T47D (cell line): ENCODE data around the gene NGFR.

ENCODE experiments used
- DNase-seq, 2 experiments: peaks; one replicate each; pipeline versions ENCODE4 v3.0.0 to v3.0.0-alpha.2; 2011 to 2012; ENCODE audit warnings: low read depth in 1 of 2, low spot score in 1 of 2
- JUND ChIP-seq: IDR thresholded peaks from 2 replicates; pipeline ENCODE4 v1.6.1; 2012; ENCODE audit warnings: low read depth
- in situ Hi-C: cut with HindIII; loops from 2 replicates; pipeline ENCODE4 v1.10.0; 2016; ENCODE audit warnings: low sequenced_read_pairs, low pct_unique_long_range_greater_than_20kb

The NGFR gene

DNA sequence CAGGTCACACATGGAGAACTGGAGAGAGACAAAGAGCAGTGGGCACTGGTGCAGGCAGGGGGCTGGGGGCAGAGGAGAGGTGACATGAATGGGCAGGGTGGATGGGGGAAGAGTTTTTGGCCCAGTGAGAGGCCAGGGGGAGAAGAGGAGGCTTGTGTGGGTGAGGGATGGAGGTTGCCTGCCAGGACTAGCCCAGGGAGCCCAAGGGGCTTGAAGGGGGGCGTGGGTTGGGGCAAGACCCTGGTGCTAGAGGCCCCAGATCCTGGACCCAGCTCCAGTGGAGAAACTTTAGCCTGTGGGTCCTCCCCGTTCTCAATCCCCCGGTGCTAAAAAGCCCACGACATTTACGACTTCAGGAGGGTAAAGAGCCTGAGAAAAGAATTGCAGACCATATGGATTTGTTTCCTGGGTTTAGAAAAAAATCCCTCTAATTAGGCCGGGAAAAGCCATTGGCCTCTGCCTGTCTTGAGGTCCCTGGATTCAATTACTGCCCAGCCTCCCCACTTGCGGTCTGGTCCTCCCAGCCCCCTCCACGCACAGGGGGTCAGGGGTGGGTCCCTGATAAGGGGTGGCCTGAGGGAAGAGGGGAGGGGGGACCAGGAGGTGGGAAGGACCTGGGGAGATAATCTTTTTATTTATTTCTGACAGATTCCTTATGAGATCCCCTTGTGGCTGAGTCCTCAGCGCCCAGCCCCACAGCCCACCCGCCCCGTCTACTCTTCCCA lies 33.0 kb downstream of the NGFR start:
- in situ Hi-C loops, result no loop called here
- DNase-seq, result no peak
- no peak for TF ChIP-seq JUND

DNA sequence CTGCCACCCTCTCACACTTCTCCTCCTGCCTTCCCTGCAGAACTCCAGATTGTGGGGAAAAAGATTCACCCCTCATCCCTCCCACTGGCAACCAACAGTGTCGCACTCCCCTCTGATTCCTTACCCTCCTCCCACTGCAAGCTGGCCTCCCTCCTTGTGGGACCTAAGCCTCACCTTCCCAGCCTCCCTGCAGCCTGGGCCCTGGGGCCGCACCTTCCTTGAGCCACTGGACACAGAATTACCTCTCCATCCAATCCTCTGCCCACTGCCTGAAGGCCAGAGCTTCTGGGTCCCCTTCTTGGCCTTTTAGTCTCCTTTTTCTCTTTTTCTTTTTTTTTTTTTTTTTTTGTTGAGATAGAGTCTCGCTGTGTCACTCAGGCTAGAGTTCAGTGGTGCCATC lies 33.9 kb downstream of the NGFR start:
- in situ Hi-C loops, result no loop called here
- DNase-seq, result no peak
- no peak for TF ChIP-seq JUND

DNA sequence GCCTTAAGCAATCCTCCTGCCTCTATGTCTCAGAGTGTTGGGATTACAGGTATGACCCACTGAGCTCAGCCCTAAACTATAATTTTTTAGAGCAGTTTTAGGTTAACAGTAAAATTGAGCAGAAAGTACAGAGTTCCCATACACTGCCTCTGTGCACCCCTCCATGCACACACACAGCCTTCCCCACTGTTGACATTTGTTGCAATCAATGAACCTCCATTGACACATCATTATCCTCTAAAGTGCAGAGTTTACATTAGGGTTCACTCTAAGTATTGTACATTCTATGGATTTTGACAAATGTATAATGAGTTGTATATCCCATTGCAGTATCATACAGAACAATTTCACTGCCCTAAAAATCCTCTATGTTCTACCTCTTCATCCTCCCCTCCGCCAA lies 35.0 kb downstream of the NGFR start:
- no peak for TF ChIP-seq JUND
- DNase-seq, result no peak
- in situ Hi-C loops, result no loop called here

DNA sequence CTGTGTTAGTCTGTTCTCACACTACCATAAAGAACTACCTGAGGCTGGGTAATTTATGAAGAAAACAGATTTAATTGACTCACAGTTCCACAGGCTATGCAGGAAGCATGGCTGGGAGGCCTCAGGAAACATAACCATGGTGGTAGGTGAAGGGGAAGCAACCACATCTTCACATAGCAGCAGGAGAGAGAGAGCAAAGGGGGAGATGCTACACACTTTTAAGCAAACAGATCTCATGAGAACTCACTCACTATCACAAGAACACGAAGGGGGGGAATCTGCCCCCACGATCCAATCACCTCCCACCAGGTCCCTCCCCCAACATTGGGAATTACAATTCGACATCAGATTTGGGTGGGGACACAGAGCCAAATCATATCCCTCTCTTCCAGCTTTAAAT lies 48.8 kb downstream of the NGFR start:
- in situ Hi-C loops, result no loop called here
- no peak for DNase-seq
- TF ChIP-seq JUND, result no peak

DNA sequence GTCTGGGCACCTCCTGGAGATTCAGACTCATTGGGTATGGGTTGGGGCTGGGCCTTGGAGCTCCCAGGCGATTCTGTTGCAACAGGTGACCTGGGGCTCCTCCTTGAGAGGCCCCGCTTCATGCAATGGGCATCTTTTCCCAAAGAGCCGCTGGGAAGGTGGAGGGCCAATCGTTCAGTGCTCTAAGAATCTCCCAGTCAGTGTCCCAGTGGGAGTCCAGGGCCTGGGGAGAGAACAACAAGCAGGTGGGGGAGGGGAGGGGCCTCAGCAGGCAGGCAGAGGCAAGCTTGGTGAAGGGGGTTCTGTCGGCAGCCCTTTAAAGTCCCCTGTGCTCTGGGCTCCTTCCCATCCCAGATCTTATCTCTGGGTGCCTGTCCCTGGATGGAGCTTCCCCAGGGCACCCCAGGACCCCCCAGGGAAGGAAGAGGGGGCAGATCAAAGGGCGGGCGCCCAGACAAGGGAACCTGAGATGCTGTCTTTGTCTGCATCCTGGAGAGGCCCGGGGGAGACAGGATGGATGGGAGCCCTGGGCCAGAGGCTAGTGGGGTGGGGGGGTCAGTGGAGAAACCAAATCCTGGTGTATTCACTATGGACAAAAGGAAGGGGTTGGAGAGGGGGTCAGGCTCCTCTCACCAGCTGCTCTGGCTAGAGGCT lies 50.0 kb downstream of the NGFR start:
- TF ChIP-seq JUND, result no peak
- no peak for DNase-seq
- in situ Hi-C loops, result no loop called here

DNA sequence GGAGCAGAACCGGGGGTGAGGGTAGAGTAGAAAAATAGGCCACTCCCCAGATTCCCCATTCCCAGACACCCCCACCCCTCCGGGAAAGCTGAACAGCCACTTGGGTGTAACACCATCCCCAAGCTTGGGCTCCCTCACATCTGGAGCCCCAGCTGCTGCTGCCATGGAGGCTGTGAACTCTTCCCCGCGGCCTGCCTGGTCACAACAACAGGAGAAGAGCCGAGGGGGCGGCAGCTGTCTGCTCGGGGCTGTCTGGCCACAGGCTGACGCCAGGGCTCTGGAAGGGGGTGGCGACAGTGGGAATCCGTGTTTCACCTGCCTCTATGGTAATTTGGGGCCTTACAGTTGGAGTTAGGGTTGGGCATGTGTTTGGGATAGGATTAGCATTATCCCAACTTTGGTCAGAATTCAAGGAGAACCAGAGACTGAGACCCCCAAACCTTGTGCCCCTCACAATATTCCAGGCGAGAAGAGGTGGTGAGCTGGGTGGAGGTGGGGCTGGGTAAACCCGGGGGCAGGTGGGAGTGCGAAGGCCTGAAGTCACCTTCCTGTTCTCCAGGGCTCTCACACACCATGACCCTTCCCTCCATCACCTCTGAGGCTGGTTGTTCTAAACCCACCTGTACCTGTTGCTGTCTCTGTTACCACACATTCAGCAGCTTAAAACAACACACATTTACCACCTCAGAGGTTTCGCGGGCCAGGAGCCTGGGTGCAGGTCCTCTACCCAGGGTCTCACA lies 50.9 kb downstream of the NGFR start:
- no peak for DNase-seq
- no peak for TF ChIP-seq JUND
- in situ Hi-C loops, result no loop called here

DNA sequence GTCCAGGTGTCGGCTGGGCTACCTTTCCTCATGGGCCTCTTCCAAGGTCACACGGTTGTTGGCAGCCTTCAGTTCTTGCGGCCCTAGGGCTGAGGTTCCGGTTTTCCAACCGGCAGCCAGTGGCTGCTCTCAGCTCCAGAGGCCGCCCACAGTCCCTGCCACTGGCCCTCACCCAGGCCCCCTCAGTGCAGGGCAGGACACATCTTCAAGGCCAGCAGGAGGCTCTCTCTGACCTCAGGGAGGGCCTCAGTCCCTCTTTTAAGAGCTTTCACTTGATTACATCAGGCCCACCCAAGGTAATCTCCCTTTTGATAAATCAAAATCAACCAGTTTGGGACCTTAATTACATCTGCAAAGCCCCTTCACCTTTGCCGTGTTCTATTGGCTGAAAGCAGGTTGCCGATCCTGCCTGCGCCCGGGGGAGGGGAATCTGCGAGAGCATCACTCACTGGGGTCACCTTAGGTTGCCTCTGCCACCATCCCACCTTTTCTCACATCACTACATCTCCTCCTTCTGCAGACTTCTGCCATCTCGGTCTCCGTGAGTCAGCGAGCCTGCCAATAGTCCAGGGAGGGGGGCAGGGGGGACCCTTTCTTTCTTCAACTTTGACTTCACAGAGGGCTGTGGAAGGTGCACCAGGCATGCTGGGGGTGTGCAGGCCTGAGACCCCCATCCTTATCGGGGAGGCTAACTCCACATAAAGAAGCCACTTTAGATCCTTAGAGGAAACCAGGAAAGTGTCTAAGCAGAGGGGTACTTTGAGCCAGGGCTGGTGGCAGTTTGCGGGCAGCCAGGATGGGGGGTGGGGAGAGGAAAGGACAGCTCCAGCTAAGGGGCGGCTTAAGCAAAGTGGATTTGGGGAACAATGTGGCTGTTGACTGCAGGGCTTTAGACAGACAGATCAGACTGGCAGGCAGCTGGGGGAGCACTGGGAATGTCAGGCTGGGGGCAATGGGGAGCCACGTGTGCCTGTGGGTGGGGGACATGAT lies 51.7 kb downstream of the NGFR start:
- no peak for DNase-seq
- no peak for TF ChIP-seq JUND
- in situ Hi-C loops, result no loop called here

DNA sequence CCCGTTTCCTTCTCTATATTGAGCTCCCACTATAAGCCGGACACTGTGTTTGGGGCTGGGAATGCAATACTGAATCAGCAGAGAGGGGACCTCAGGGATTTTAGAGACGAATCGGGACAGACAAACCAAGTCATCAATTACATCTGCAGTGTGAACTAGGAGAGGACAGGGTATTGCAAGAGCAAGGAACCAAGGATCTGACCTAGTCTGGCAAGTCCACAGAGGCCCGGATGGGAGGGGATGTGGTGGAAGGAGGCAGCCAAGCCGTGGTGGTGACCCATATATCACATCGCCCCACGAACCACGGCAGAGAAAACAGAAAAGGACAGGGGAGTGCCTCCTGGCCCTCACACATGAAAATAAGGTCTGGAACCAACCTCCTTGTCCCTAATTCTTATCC lies 52.5 kb downstream of the NGFR start:
- TF ChIP-seq JUND, result no peak
- in situ Hi-C loops, result no loop called here
- no peak for DNase-seq

DNA sequence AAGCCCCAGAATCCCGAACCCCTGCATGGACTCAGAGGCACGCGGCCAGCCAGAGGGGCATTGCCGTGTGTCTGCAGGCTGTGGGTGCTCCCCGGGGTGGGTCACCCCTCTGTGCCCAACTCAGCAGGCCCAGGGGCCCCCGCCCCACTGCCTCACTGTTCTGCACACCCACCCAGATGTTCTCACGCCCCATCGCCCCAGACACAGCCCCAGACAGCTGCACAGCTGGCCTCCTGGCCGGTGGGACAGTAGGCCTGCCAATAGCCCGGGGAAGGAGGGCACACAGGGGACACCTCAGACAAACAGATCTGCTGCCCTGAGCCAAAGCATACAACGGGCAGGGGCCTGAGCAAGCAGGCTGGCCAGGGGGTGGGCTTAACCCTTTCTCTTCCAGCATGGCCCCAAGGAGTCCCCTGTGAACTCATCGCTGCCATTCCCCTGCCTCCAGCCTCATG lies 53.0 kb downstream of the NGFR start:
- in situ Hi-C loops, result no loop called here
- no peak for TF ChIP-seq JUND
- DNase-seq, result no peak

DNA sequence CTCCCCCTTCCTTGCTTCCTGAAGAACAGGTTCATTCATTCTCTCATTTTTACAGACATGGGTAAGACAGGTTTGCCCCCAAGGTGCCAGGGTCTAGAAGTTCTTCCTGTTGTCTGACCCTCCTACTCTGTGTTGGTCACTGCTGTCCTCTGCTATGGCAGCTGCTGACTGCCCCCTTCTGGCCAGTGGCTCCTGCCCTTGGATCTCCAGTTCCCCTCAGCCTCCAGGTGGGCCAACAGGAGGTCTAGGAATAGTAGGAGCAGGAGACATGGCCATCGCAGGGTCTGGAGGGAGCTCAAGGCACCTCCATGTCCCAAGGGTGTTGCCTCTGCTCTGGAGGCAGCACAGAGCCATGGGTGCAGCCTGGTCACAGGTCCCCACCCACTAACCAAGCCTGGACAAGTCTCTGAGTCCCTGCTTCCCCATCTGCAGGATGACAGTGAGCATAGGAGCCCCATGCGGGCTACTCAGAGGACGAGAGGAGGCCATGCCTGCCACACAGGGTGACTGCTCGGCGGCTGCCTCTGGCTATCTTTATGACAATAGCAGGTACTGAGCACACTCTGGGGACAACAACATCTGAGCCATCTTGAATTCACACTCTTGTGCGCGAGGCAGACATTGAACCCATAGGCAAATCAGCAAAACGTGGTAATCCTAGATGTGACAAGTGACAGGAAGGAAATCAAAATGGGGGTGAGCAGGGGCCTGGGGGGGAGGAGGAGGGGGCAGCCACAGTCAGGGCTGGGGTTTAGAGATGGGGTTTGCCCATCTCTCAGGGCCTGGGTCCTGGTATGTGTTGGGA lies 53.6 kb downstream of the NGFR start:
- in situ Hi-C loops, result no loop called here
- peak; percentile 65 to 69 for DNase-seq
- TF ChIP-seq JUND, result no peak

DNA sequence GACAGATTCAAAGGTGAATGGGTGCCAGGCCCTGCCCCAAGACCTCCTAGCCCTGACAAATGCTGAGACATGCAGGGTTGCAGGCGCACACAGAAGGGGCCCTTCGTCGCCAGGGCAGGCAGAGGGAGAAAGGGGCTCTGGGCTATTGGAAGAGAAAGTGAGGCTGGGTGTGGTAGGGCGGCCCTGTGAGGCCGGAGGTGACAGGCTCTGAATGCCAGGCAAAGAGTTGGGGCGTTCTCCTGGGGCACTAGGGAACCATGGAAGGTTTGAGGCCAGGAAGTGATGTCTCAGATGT lies 54.2 kb downstream of the NGFR start:
- no peak for DNase-seq
- in situ Hi-C loops, result no loop called here
- no peak for TF ChIP-seq JUND
